ENCODE results near the gene NEDD4L.

DNA sequence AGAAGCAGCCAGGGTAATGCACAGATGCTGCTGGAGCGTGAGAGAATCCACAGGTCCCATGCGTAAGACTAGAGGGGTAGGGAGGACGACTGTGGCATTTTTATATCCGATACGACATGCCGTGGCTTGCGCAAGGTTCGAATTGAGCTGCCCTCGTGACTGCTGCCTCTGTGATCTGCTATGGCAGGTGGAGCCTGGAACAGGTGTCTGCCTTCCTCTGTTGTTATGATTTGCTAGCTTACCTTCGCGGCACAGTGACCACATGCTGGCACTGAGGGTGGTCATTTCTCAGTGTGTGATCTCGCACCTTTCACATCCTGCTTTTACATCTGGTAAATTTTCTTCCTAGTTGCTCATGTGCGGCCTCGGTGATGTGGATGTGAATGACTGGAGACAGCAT is 344.7 kb downstream of the NEDD4L start:
- TF ChIP-seq CTCF (conservative IDR thresholded peaks at IDR 0.05; ENCODE audit: low read length) (no peak), EZH2phosphoT487 (IDR thresholded peaks at IDR 0.05; ENCODE audit: borderline replicate concordance, low read depth, low read length) (no peak)

Measured in OCI-LY7 (cell line).